ENCODE measurements around the gene HMCN1.

DNA sequence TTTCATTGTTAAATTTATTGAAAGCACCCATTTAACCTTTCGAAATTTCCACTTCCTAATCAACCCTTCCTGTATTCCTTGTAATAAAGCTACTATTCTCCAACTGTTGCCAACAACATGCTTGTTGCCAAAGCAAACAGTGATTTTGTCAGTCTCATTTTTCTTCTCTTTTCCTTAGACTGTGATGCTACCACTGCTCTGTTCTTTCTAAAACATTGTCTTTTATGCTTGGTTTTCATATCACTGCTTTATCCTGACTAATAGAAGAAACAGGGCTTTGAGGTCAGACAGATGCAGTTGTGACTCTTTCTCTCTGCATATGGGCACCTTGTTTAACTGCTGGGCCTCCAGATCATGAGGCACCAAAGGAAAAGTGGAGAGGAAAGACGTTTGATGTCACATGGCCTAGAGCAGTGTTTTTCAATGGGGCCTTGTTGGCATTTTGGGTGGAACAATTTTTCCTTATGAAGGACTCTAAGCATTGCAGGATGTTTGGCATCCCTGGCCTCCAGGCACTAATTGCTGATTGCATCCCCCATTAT is 56.1 kb downstream of the HMCN1 start:
- TF ChIP-seq, protein P1, sequence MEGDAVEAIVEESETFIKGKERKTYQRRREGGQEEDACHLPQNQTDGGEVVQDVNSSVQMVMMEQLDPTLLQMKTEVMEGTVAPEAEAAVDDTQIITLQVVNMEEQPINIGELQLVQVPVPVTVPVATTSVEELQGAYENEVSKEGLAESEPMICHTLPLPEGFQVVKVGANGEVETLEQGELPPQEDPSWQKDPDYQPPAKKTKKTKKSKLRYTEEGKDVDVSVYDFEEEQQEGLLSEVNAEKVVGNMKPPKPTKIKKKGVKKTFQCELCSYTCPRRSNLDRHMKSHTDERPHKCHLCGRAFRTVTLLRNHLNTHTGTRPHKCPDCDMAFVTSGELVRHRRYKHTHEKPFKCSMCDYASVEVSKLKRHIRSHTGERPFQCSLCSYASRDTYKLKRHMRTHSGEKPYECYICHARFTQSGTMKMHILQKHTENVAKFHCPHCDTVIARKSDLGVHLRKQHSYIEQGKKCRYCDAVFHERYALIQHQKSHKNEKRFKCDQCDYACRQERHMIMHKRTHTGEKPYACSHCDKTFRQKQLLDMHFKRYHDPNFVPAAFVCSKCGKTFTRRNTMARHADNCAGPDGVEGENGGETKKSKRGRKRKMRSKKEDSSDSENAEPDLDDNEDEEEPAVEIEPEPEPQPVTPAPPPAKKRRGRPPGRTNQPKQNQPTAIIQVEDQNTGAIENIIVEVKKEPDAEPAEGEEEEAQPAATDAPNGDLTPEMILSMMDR (IDR thresholded peaks at IDR 0.05), result no peak
- no peak for TF ChIP-seq POLR2A (IDR thresholded peaks at IDR 0.05)

Data from right lobe of liver (tissue), 4 donors.